ENCODE measurements around the gene TMEM201.

The TMEM201 gene

DNA sequence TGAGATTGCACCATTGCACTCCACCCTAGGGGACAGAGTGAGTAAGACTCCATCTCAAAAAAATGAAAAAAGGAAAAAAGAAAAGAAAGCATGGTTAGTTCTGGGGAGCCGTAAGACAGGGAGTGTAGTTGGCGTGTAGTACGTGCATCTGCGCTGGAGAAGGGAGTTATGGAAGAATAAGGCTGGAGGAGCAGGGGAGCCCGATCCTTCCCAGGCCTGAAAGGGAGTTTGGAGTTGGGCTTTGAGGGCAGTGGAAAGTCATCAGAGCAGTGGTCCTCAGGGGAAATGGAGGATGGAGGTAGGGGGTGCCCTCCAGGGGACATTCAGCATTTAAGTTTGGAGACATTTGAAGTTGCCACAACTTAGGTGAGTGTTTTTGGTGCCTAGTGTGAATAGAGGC lies 11.3 kb upstream of the TMEM201 start:
- no peak for DNase-seq (ENCODE audit: low read depth)

DNA sequence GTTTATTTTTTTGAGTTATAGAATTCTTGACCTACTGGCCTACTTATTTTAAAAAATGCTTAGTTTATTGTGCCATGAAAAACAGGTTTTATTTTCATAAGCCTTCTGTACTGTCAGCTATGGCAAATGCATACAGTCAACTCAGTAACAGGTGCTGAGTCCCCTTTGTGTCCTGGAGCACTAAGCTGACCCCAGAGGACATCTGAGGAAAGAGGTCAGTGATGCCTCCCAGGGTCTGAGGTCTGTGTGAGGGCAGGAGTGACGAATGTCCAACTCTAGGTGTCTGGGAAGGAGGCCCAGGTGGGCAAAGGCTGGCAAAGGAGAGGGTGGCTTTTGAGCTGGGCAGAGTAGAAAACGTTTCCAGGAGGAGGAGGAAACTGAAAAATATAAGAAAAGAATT lies 7.8 kb upstream of the TMEM201 start:
- DNase-seq (ENCODE audit: low read depth): no peak

DNA sequence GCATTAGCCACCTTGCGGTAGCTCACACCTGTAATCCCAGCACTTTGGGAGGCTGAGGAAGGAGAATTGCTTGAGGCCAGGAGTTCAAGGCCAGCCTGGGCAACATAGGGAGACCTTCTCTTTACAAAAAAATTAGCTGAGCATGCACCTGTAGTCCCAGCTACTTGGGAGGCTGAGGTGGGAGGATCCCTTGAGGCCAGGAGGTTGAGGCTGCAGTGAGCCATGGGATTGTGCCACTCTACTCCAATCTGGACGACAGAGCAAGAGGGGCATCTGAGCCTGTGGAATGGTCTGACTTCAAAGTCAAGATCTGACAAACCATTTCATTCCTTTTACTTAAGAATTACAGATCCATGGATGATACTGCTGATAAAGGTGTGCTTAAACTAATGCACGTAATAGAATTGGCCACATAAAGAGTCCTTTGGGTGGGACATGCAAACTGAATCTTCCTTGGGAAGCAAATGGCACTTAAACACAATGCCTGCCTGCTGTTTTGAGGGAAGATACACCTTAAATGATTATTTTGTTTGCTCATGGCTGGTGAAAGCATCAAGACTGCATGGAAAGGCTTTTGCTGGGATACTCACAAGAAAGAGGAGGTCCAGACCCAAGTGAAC lies 2.5 kb upstream of the TMEM201 start:
- no peak for DNase-seq (ENCODE audit: low read depth)

DNA sequence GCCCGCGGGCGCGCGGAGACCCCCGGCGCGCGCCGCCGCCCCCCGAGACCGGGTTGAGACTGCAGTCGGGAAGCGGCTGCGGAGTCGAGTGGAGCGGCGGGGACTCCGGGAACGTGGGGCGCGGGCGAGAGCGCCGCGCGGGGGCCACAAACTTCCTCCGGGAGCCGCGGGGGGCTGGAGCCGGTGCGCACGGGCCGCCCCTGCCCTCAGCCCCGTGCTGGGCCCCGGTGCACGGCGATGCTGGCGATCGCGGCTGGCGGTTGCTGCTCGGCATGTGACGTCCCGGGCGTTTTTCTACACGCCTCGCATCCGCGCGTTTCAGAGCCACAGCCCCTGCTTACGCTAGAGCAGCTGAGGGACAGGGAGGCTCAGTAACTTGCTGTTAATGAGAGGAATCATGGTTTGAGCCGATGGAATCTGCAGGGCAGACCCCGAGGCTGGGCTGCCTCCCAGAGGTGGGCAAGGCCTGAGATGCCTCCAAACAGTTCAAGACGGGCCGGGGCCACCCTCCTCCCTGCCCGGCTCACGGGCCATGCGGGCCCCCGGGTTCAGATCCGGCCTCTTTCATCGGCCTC lies 520 bp downstream of the TMEM201 start:
- peak; percentile 27 for DNase-seq (ENCODE audit: low read depth)

DNA sequence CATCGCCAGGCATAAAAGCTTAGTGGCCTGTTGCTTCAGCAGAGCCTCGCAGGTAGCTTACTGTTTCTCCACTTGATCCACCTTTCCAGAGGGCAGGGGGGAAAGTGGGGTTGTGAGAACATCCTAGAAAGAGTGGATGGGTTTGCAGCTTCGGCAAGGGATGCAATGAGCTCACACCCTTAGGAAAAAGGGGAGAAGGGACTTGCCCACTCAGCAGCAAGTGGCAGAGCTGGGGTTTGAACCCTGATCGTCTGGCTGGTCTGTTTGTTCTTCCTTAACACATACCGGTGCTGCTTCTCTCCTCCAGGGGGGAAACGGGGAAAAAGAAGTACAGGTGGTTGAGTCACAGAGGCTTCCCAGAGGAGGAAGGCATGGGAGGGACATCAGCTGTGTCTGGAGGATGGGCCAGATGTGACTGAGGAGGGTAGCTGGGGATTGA lies 1.0 kb downstream of the TMEM201 start:
- no peak for DNase-seq (ENCODE audit: low read depth)

DNA sequence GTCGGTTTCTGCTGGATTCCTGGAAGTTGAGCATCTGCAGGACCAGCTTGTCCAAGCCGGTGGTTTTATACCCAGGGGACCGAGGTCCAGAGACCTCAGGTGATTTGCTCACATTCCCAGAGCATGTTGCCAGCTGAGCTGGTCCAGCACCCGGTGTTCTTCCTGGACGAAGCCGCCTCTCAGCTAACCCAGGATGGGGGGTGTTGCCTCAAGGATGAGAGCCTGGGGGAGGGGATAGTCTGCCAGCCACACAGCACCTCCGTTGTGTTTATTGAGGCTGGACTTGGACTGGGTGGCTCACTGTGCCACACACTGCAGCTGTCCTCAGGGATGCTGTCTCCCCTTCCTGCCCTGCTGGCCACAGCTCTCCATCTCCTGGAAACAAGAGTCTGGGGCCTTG lies 1.5 kb downstream of the TMEM201 start:
- DNase-seq (ENCODE audit: low read depth): no peak

DNA sequence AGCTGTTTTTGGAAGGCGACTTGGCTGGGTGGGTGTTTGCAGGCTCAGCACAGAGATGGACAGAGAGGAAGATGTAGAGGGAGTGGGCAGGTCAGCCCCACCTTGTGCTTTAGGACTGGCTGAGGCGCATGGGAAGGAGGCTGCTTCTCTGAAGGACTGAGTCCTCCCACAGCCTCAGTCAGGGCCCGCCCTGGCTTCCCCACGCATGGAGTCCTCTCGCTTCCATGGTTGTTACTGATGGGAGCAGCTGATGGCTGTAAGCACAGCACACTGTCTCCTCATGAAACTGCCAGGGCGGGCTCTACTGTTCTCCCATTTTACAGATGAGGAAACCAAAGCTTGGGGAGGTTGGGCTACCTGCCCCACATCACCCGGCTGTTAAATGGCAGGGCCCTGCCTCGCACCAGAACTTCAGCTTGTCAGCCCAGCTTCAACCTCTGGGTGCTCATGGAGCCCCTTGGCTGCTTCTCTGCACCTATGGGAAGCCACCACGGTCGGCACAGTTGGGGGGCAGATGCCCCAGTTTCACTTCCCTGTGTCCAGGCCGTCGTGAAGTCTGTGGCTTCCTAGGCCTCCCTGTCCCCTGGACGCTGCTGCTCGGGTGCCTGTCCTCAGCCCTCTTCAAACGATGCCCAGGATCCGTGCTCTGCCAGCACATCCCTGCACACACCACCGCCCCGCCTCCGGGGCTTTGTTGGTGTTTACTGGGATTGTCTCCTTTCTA lies 2.4 kb downstream of the TMEM201 start:
- DNase-seq (ENCODE audit: low read depth): no peak

DNA sequence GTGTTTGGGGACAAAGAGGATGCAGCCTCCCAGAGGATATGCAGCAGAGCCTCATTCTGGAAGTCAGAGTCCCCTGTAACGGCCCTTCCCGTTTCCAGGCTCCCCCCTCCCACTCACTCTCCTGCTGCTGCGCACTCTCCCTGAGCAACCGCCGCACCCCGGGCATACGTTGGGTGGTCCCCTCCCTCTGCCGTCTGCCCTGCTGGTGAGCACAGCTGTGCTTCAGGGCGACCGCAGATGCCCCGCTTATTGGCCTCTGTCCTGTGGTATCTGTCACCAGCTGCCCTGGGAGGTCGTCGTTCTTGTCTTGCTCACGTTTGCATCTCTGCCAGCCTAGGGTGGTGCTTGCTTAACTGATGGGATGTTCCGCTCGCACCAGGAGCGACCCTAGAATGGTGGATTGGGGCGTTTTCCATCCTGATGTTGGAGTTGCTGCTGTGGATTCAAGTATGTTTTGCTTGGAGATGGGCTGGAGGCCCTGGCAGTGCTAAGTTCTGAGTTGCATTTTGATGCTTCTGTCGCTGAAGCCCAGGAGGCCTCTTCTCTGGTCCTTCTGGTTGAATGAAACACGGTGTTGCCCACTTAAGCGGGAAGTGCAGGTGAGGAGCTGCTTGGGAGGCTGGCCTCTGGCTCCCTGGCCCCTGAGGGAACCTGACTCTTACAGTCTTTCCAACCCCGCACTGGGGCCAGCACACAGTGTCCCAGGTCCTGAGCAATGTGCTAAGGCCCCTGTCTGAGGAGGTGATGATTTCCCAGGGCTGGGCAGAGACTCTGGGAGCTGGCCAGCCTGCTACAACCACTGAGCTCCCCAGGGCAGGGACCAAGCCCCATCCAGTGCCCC lies 3.2 kb downstream of the TMEM201 start:
- DNase-seq (ENCODE audit: low read depth): no peak

DNA sequence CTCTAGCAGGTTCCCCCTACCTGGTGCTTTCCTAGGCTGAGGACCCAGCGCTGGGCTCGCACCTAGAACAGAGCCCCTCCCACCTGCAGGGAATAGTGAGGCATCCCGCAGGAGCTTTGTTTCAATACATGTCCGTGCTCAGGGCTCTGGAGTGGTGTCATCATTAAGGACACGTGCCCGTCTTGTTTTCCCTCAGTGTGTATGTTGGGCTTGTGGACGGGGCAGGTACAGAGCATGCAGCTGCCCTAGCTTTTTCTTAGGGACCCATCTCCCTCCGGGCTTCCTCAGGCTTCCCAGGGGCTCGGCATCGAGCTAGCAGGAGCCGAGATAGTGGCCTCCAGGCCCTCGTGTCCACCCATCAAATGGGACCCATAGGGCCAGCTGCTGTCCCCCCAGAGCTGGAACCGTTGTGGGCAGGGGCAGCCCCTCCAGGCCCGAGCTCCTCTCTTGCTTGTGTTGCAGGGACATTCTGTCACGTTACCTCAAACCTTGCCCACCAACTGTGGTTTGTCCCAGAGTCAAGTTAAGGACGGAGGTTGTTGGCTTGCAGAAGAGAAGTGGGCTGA lies 3.9 kb downstream of the TMEM201 start:
- no peak for DNase-seq (ENCODE audit: low read depth)

DNA sequence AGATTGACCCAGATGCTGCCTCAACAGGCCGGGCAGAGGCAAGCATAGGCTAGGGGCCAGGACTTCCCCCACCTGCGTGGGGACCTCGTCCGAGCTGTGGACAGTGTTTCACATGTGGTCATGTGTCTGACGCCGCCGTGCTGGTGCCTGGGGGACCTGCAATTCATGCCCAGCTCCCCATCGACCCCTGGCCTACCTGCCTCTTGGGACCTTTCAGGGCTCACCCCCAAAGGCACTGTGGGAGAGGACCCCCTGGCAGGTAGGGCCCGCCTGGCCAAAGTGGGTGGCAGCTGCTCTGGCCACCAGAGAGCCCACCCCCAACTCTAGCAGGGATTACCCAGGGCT lies 4.4 kb downstream of the TMEM201 start:
- no peak for DNase-seq (ENCODE audit: low read depth)

DNA sequence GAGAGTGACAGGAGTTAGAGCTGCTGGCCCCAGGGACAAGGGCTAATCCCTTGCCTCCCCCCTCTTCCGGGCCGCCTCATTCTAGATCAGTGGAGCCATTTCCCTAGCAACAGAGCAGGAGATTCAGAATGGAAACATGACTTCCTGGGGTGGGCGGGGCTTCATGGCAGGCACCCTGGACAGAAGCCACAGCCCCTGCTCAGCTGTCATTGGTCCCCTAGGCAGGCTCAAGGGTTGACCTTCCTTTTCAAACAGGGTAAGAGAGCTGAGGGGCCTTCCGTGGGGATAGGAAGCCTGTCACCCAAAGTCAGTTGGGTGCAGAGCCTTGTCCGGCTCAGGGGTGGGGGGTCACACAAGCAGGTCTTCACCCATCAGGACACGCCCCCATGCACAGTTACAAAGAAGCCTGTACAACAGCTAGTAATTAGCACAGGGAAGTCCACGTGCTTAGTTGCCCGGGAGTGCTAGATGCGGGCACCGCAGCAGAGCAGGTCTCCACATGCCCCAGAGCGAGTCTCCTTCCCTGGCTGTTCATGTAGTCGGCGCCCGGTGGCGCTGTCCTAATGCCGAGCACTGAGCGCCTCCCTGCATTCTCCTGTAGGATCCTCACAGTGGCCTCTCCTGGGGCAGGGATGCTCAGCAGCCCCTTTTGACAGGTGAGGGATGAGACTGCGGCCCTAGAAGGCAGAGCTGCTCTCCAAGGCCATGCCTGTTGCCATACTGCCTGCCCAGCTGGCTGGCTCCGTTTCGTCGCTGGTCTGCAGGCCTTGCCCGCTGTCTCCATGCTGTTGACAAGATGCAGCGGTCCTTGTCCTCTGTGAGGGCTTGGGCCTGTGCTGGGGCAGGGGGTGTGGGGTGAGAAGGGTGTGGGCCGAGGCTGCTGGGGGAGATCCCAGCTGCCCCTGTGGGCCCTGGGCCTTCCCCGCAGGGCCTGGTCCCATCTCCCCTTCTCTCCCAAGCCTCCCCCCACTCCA lies 5.1 kb downstream of the TMEM201 start:
- no peak for DNase-seq (ENCODE audit: low read depth)

DNA sequence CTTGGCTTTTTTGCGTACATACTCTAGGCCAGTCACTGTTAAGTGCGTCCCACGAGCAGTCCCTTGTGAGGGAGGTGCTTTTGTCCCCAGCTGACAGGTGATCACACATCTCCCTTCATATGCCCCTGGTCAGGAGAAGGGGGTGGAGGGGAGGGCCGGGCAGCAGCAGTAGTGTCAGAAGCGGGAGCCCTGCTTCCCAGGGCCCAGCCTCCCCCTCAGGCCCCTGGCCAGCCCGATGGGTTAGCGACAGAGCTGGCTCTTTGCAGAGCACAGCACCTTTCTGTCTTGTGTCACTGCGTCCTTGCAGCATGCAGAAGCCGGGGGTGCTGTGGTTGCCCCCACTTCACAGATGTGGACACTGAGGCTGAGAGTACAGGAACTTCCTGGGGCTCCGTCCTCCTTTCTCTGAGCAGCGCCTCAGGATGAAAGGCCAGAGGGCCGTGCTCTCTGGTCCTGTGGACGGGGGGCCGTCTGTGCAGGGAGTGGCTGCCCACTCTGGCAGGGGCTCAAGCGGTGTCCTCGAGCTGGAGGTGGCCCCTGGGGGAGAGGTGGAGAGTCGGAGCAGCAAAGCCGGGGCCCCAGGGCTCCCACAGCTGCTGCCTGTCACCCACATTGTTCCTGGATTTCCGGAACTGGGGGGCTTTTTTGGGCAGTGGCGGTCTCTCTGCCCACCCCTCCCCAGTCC lies 5.9 kb downstream of the TMEM201 start:
- DNase-seq (ENCODE audit: low read depth): no peak

DNA sequence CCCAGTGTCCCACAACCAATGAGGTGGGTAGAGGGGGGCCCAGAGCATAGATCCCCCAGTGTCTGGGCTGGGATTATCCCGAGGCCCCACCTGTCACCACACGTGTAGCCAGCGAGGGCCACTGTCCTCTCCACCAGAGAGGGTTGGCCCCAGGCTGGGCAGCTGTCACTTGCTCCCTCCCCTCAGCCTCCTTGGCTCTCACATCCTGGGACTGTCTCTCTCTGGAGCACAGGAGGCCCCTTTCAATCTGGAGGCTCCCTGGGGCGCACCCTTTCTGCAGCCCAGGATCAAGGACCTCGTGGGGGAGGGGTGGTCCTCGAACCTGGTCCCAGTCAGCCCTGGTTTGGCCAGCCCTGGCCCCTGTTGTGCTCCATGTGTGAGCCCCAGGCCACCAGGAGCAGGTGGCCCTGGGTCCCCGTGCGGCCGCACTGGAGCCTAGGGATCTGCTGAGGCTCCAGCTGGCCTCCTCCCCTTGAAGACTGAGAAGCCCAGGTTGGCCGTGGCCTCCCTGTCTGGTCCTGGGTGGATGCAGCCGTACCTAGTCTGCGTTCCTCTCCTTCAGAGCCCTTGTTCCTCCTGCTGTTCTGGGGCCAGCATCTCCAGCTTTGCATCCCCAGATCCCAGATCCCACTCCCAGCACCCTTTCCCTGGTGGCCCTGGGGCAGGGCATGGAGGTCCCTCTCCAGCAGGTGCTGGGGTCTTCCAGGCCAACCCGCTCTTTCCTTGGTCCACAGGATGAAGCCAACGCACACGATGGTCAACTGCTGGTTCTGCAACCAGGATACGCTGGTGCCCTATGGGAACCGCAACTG lies 6.7 kb downstream of the TMEM201 start:
- DNase-seq (ENCODE audit: low read depth): no peak

DNA sequence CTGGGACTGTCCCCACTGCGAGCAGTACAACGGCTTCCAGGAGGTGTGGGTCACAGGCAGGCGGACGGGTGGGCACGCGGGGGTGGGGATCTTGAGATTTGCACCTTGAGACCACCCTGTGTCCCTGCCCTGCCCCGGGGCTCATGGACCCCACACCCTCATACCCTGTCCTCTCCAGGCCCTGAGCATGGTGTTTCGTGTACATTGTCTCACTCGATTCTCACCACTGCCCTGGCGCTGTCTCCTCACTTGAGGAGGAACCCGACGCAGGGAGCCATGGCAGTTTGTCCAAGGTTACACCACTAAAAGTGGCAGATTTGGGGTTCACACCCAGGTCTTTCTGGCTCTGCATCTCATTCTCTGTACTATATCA lies 7.2 kb downstream of the TMEM201 start:
- no peak for DNase-seq (ENCODE audit: low read depth)

DNA sequence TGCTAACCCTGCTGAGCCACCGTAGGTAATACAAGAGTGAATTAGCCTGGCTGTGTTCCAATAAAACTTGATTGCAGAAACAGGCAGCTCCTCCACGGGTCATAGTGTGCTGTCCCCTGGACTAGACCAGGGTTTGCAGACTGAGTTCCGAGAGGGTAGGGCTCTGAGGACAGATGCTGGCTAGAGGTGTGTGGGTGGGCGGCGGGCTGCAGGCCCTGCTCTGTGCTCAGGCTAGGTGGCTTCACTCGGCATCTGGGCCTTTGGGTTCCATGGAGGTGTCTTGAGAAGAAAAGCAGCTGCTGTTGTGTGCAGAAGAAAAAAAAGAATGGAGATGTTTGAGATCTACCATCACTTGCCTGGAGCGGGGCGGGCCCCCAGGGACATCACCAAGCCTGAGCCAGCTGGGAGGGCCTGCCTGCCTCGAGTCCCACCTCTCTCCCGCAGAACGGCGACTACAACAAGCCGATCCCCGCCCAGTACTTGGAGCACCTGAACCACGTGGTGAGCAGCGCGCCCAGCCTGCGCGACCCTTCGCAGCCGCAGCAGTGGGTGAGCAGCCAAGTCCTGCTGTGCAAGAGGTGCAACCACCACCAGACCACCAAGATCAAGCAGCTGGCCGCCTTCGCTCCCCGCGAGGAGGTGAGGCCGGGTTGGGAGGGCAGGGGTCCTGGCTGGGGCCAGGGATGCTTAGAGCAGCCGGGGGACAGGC lies 7.9 kb downstream of the TMEM201 start:
- no peak for DNase-seq (ENCODE audit: low read depth)

DNA sequence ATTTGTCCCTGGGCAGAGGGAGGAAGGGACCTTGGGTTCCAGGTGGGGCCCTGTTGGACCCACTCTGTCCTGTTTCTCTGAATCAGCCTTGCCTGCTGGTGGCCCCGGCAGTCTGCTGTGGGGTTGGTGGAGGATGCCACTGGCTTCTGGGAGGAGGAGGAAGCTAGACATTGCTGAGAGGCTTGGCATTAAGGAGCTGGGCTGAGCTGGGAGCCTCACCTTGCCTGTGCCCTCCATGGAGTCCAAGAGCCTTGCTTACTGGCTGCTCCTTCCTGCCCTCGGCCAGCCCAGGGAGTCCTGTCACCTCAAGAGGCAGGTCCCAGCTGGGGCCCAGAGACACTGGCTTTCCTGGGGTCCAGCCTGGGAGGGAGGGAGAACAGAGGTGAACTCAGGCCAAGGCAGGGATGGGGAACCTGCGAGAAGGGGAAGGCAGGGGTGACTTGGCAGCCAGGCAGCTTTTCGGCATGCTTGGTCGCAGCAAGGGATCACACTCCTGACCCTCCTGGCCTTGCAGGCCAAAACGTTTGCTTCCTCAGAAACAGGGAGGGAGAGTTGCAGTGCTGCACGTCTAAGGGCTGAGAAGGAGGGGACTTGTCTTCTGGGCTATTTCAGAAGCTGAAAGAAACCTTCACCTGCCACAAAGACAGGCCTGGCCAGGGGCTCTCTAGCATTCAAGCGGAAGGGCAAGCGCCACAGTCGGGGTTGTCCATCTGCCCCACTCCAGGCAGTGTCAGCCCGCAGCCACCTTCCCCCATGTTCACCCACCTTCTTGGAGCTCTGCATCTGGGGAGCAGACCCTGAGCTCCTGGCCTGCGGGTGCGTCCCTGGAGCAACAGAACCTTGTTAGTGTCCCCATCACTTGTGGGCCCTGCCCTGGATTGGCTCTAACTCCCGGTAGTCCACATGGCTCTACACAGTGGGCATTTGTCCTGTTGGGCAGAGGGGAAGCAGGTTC lies 8.9 kb downstream of the TMEM201 start:
- no peak for DNase-seq (ENCODE audit: low read depth)

DNA sequence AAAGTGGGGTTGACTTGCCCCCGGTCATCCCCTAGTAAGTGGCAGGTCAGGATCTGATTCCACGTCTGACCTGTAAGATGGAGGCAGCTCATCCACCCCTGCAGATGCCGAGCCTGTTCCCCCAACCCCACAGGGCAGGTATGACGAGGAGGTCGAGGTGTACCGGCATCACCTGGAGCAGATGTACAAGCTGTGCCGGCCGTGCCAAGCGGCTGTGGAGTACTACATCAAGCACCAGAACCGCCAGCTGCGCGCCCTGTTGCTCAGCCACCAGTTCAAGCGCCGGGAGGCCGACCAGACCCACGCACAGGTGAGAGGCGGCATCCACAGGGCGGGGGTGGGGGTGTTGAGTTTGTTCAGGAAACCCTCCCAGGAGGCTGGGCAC lies 9.6 kb downstream of the TMEM201 start:
- no peak for DNase-seq (ENCODE audit: low read depth)

DNA sequence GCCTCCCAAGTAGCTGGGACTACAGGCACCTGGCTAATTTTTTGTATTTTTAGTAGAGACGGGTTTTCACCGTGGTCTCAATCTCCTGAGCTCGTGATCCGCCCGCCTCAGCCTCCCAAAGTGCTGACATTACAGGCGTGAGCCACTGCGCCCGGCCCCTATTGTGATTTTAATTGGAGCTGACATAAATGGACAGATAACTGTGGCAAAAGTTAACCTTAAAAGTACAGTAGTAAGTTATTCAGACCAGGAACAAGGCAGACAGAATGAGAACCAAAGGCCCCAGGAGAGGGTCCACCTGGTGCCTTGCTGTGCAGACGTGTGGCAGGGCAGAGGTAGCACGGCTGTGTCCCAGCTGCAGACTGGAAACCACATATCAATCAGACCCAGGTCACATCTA lies 11.0 kb downstream of the TMEM201 start:
- no peak for DNase-seq (ENCODE audit: low read depth)

Data from T follicular helper cell (primary cell).